Neural cell (in vitro differentiated cells): Measurements from ENCODE around the gene TECPR2. TPM values are rescaled to one million over a fixed set of nuclear protein-coding genes. Genes with fewer than 3 reads are reported as not detected.
"Not testable (repeated sequence)": the region's sequence is repeated elsewhere in the genome, so short reads cannot be mapped to it uniquely, and the experiment has no call there.

Experiments
- H2AFZ ChIP-seq: fragments of 200-600, 300-800 bp; sonication (generic), shearing (Covaris generic); 2 replicates; pipeline ENCODE4 v1.6.0; 2014; ENCODE audit warnings: low read depth, mild to moderate bottlenecking, antibody characterized with exemption, low read length, moderate library complexity
- H3F3A ChIP-seq: fragments of 200-600 bp; shearing (Covaris generic); 2 replicates; pipeline ENCODE4 v1.6.1; 2016; ENCODE audit warnings: mild to moderate bottlenecking, moderate library complexity, mixed read lengths, antibody characterized with exemption, low read length; ENCODE audit not compliant: insufficient read depth, poor library complexity, severe bottlenecking
- H3K27ac ChIP-seq: fragments of 200-600, 300-800 bp; sonication (generic), shearing (Covaris generic); 2 replicates; pipeline ENCODE4 v1.5.1; 2014; ENCODE audit warnings: mild to moderate bottlenecking, low read length, moderate library complexity
- H3K27me3 ChIP-seq: fragments of 300-800, 200-600 bp; sonication (generic), shearing (Covaris generic); 2 replicates; pipeline ENCODE4 v1.6.0; 2014; ENCODE audit warnings: mild to moderate bottlenecking, low read depth, low read length, moderate library complexity; ENCODE audit not compliant: insufficient read depth
- H3K36me3 ChIP-seq: fragments of 300-800, 200-600 bp; sonication (generic), shearing (Covaris generic); 2 replicates; pipeline ENCODE4 v1.5.1; 2014; ENCODE audit warnings: mild to moderate bottlenecking, antibody characterized with exemption, low read length, moderate library complexity; ENCODE audit not compliant: insufficient read depth
- H3K4me2 ChIP-seq: fragments of 300-800, 200-600 bp; sonication (generic), shearing (Covaris generic); 2 replicates; pipeline ENCODE4 v1.6.0; 2014; ENCODE audit warnings: mild to moderate bottlenecking, low read length
- H3K4me3 ChIP-seq: fragments of 300-800, 200-600 bp; sonication (generic), shearing (Covaris generic); 2 replicates; pipeline ENCODE4 v1.5.1; 2014; ENCODE audit warnings: mild to moderate bottlenecking, low read length, moderate library complexity
- H3K79me2 ChIP-seq: fragments of 200-600 bp; shearing (Covaris generic); replicated peaks from 2 replicates; pipeline ENCODE4 v1.6.0; 2014; ENCODE audit warnings: mild to moderate bottlenecking, low read length, moderate library complexity; ENCODE audit not compliant: insufficient read depth
- H3K9ac ChIP-seq: fragments of 300-800, 200-600 bp; sonication (generic), shearing (Covaris generic); 2 replicates; pipeline ENCODE4 v1.6.1; 2016; ENCODE audit warnings: mild to moderate bottlenecking, low read length, mixed read lengths
- H3K9me2 ChIP-seq: fragments of 200-600 bp; shearing (Covaris generic); 2 replicates; pipeline ENCODE4 v1.6.1; 2016; ENCODE audit warnings: mild to moderate bottlenecking, low read length, mixed read lengths; ENCODE audit not compliant: insufficient read depth
- H3K9me3 ChIP-seq: fragments of 200-600, 300-800 bp; sonication (generic), shearing (Covaris generic); 2 replicates; pipeline ENCODE4 v1.6.1; 2016; ENCODE audit warnings: mild to moderate bottlenecking, mixed run types, low read length, moderate library complexity, mixed read lengths
- H4K20me1 ChIP-seq: fragments of 200-600 bp; shearing (Covaris generic); 2 replicates; pipeline ENCODE4 v1.6.1; 2016; ENCODE audit warnings: mild to moderate bottlenecking, mixed run types; ENCODE audit not compliant: insufficient read depth
- CTCF ChIP-seq: fragments of 450-650 bp; IDR thresholded peaks from 2 replicates; pipeline ENCODE4 v1.5.1; 2014; ENCODE audit warnings: antibody characterized with exemption, mild to moderate bottlenecking, moderate library complexity; ENCODE audit not compliant: poor library complexity, severe bottlenecking
- EP300 ChIP-seq: fragments of 450-650 bp; conservative IDR thresholded peaks from 2 replicates; pipeline ENCODE4 v1.6.1; 2014; ENCODE audit warnings: antibody characterized with exemption, mild to moderate bottlenecking, moderate library complexity; ENCODE audit not compliant: poor library complexity, severe bottlenecking
- EZH2 ChIP-seq: fragments of 200-600, 300-800 bp; shearing (Covaris generic), sonication (generic); IDR thresholded peaks from 2 replicates; pipeline ENCODE4 v1.6.1; 2014; ENCODE audit warnings: antibody characterized with exemption, low read length, borderline replicate concordance, mild to moderate bottlenecking; ENCODE audit not compliant: insufficient read depth, poor library complexity, severe bottlenecking
- MXI1 ChIP-seq: fragments of 450-650 bp; conservative IDR thresholded peaks from 2 replicates; pipeline ENCODE4 v1.6.1; 2014; ENCODE audit warnings: antibody characterized with exemption, mild to moderate bottlenecking; ENCODE audit not compliant: poor library complexity, severe bottlenecking
- POLR2AphosphoS5 ChIP-seq: IDR thresholded peaks from 2 replicates; pipeline ENCODE4 v1.6.1; 2012
- RAD21 ChIP-seq: fragments of 450-650 bp; conservative IDR thresholded peaks from 2 replicates; pipeline ENCODE4 v1.6.1; 2014; ENCODE audit warnings: antibody characterized with exemption, mild to moderate bottlenecking, moderate library complexity
- REST ChIP-seq: IDR thresholded peaks from 2 replicates; pipeline ENCODE4 v1.6.1; 2012; ENCODE audit warnings: borderline replicate concordance
- SMC3 ChIP-seq: fragments of 450-650 bp; conservative IDR thresholded peaks from 2 replicates; pipeline ENCODE4 v1.6.1; 2014; ENCODE audit warnings: antibody characterized with exemption, mild to moderate bottlenecking, moderate library complexity; ENCODE audit not compliant: poor library complexity
- TAF1 ChIP-seq: IDR thresholded peaks from 2 replicates; pipeline ENCODE4 v1.6.1; 2012; ENCODE audit warnings: low read depth
- polyA plus RNA-seq: library from polyadenylated mRNA; depleted of rRNA; stranded (reverse); fragments of >200 nt; gene quantifications from 2 replicates; pipeline ENCODE4 v1.2.3, GENCODE V29; 2014

The TECPR2 gene
- polyA plus RNA-seq, 1 donor from 2014 or later, result 7.0 TPM

- no peak for TF ChIP-seq RAD21
- no peak for TF ChIP-seq CTCF
- no peak for TF ChIP-seq TAF1
- no peak for TF ChIP-seq POLR2AphosphoS5
- TF ChIP-seq EP300, result no peak
- TF ChIP-seq SMC3, result no peak
- no peak for TF ChIP-seq MXI1
- TF ChIP-seq REST, result no peak
- TF ChIP-seq EZH2, result no peak
- no peak overlapping the region for H2AFZ ChIP-seq
- H3K79me2 ChIP-seq, result no peaks in the 10 kb centered on the region
- no peak overlapping the region for H3K4me2 ChIP-seq
- no peak overlapping the region for H3K4me3 ChIP-seq
- H3K27me3 ChIP-seq, result no peaks in the 10 kb centered on the region
- H3K9me3 ChIP-seq, result no peaks in the 10 kb centered on the region
- H3K9ac ChIP-seq, result no peak overlapping the region
- no peaks in the 10 kb centered on the region for H3K9me2 ChIP-seq
- H3K36me3 ChIP-seq, result no peaks in the 10 kb centered on the region
- H3K27ac ChIP-seq, result no peak overlapping the region
- H3F3A ChIP-seq, result no peaks in the 10 kb centered on the region
- H4K20me1 ChIP-seq, result no peaks in the 10 kb centered on the region
Observed at GRCh38 chr14:102518063-102518648, 155.4 kb downstream of the TECPR2 start.

DNA sequence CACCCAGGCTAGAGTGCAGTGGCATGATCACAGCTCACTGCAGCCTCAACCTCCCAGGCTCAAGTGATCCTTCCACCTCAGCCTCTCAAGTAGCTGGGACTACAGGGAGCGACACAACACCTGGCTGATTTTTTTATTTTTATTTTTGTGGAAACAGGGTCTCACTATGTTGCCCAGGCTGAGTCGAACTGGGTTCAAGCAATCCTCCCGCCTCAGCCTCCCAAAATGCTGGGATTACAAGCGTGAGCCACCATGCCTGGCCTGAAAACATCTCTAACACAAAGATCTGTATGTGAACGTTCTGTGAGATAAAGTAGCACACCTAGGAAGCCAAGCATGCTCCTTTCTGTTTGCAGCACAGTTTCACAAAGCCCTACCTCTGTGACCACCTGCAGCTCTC lies 157.0 kb downstream of the TECPR2 start:
- not testable (repeated sequence) for H3K9ac ChIP-seq, H3K4me3 ChIP-seq, H3K9me2 ChIP-seq, H3K4me2 ChIP-seq, H3K36me3 ChIP-seq, H3K27ac ChIP-seq, H3K27me3 ChIP-seq, H3K9me3 ChIP-seq, H2AFZ ChIP-seq, H3K79me2 ChIP-seq, H3F3A ChIP-seq, H4K20me1 ChIP-seq

- Histone ChIP-seq H3K4me3 (no peak overlapping the region), H3K79me2 (no peaks in the 10 kb centered on the region), H3K4me2 (no peak overlapping the region), H3K9me2 (no peaks in the 10 kb centered on the region), H3K27me3 (no peaks in the 10 kb centered on the region), H3K27ac (no peak overlapping the region), H3K9ac (no peak overlapping the region), H4K20me1 (no peaks in the 10 kb centered on the region), H3K36me3 (no peaks in the 10 kb centered on the region), H2AFZ (no peak overlapping the region), H3K9me3 (no peaks in the 10 kb centered on the region), H3F3A (no peaks in the 10 kb centered on the region)
- no peak for TF ChIP-seq EZH2
Observed at GRCh38 chr14:102523200-102523568, 160.4 kb downstream of the TECPR2 start.
